Activated CD8-positive, alpha-beta memory T cell treated with anti-CD3 and anti-CD28 coated beads for 24 hours (primary cell): Measurements from ENCODE around the gene PMVK.
A peak's percentile ranks its signal among the peaks of the same experiment; 100 is the strongest.

Experiments used
- DNase-seq: peaks from one replicate; pipeline ENCODE4 v3.0.0-alpha.2; 2020

PMVK gene

GRCh38 chr1:154966111-154966510 is 29.6 kb upstream of the PMVK start:
- DNase-seq: no peak

GRCh38 chr1:154964359-154964758 is 27.8 kb upstream of the PMVK start:
- DNase-seq: no peak

- no peak for DNase-seq
Measured at GRCh38 chr1:154963643-154964042, 27.1 kb upstream of the PMVK start.

GRCh38 chr1:154962795-154963330 is 26.3 kb upstream of the PMVK start:
- no peak for DNase-seq

- DNase-seq: no peak
Measured at GRCh38 chr1:154962156-154962749, 25.7 kb upstream of the PMVK start.

GRCh38 chr1:154961207-154962155 is 25.0 kb upstream of the PMVK start, which contains the start of gene PYGO2:
TSS of gene PYGO2 (minus strand) at chr1:154961782. CDS start at chr1:154961576, 206 bp downstream.
- DNase-seq: peak; percentile 93

- DNase-seq: no peak
Measured at GRCh38 chr1:154960446-154961136, 24.1 kb upstream of the PMVK start.

GRCh38 chr1:154959426-154959780 is 22.9 kb upstream of the PMVK start:
- DNase-seq: no peak

- DNase-seq: no peak
Measured at GRCh38 chr1:154958681-154959425, 22.3 kb upstream of the PMVK start.

- no peak for DNase-seq
Measured at GRCh38 chr1:154958036-154958435, 21.5 kb upstream of the PMVK start.

GRCh38 chr1:154957091-154957657 is 20.7 kb upstream of the PMVK start:
- DNase-seq: no peak

GRCh38 chr1:154956544-154956941 is 20.0 kb upstream of the PMVK start:
- DNase-seq: no peak

- peak; percentile 88 for DNase-seq
Measured at GRCh38 chr1:154955718-154956543, 19.4 kb upstream of the PMVK start, which contains the start of gene PBXIP1. TSS of gene PBXIP1 (minus strand) at chr1:154956099. CDS start at chr1:154953721, 2,378 bp downstream.

GRCh38 chr1:154955039-154955717 is 18.7 kb upstream of the PMVK start:
- DNase-seq: peak; percentile 77

GRCh38 chr1:154954541-154954940 is 18.0 kb upstream of the PMVK start:
- no peak for DNase-seq

GRCh38 chr1:154953611-154954038 is 17.1 kb upstream of the PMVK start:
- DNase-seq: no peak

GRCh38 chr1:154952664-154953063 is 16.1 kb upstream of the PMVK start:
- DNase-seq: no peak

- peak; percentile 79 for DNase-seq
Measured at GRCh38 chr1:154951901-154952657, 15.6 kb upstream of the PMVK start.

- DNase-seq: no peak
Measured at GRCh38 chr1:154948079-154948478, 11.6 kb upstream of the PMVK start.
